HG03108 (cell line): Measurements from ENCODE around the gene FGF18.
"Not testable (repeated sequence)": the region's sequence is repeated elsewhere in the genome, so short reads cannot be mapped to it uniquely, and the experiment has no call there.

Experiments used
- ATAC-seq: cut with Tn5 transposase; IDR thresholded peaks from one replicate; pipeline ENCODE4 v1.9.1; 2021; ENCODE audit warnings: moderate library complexity; ENCODE audit not compliant: unreplicated experiment

Gene FGF18

GRCh38 chr5:171418982-171419687 lies at the start of gene FGF18:
FGF18 (plus strand) TSS chr5:171419647; CDS start chr5:171420200, 553 bp downstream.
- no peak for ATAC-seq

GRCh38 chr5:171369898-171370297 lies 49.5 kb upstream of the FGF18 start:
- no peak for ATAC-seq

- ATAC-seq = not testable (repeated sequence)
These were observed 48.6 kb upstream of the FGF18 start for GRCh38 chr5:171370881-171371280.

- ATAC-seq = no peak
These were observed 48.1 kb upstream of the FGF18 start for GRCh38 chr5:171371326-171371725.

- no peak for ATAC-seq
These were observed 39.5 kb upstream of the FGF18 start for GRCh38 chr5:171379961-171380360.

- not testable (repeated sequence) for ATAC-seq
These were observed 35.0 kb upstream of the FGF18 start for GRCh38 chr5:171384416-171384815.

GRCh38 chr5:171384999-171385398 lies 34.4 kb upstream of the FGF18 start:
- not testable (repeated sequence) for ATAC-seq

GRCh38 chr5:171386006-171386671 lies 33.3 kb upstream of the FGF18 start:
- ATAC-seq = no peak

GRCh38 chr5:171386861-171387344 lies 32.5 kb upstream of the FGF18 start:
- no peak for ATAC-seq

GRCh38 chr5:171387345-171387969 lies 32.0 kb upstream of the FGF18 start, which contains the start of gene NPM1:
NPM1 (plus strand) TSS chr5:171387849; CDS start chr5:171387949, 100 bp downstream.
- ATAC-seq = peak; percentile 80

GRCh38 chr5:171387970-171388815 lies 31.3 kb upstream of the FGF18 start:
- ATAC-seq = peak; percentile 30

- ATAC-seq = no peak
These were observed 30.7 kb upstream of the FGF18 start for GRCh38 chr5:171388816-171389168.

- no peak for ATAC-seq
These were observed 28.4 kb upstream of the FGF18 start for GRCh38 chr5:171390883-171391677.

GRCh38 chr5:171391996-171392577 lies 27.4 kb upstream of the FGF18 start:
- ATAC-seq = no peak

GRCh38 chr5:171392585-171393159 lies 26.8 kb upstream of the FGF18 start:
- no peak for ATAC-seq

- no peak for ATAC-seq
These were observed 24.4 kb upstream of the FGF18 start for GRCh38 chr5:171395042-171395441.

- ATAC-seq = not testable (repeated sequence)
These were observed 22.9 kb upstream of the FGF18 start for GRCh38 chr5:171396583-171396982.

GRCh38 chr5:171397190-171397589 lies 22.3 kb upstream of the FGF18 start:
- ATAC-seq = no peak

GRCh38 chr5:171397599-171397998 lies 21.8 kb upstream of the FGF18 start:
- ATAC-seq = no peak
